ENCODE measurements around the gene SELENBP1.
A peak's percentile ranks its signal among the peaks of the same experiment; 100 is the strongest.

Gene SELENBP1

GRCh38 chr1:151372058-151372934, at the start of gene SELENBP1:
Gene SELENBP1, minus strand, starts transcription at chr1:151372705. Its CDS starts 64 bp downstream, at chr1:151372641.
- H3K36me3 Mint-ChIP-seq, result no peaks in the 10 kb centered on the region
- ATAC-seq (no peak), DNase-seq (ENCODE audit: low spot score in 2 of 2) (no peak)
- H3K27ac Mint-ChIP-seq, result no peak within 1 kb of the TSS
- no peaks in the 10 kb centered on the region for H3K4me1 Mint-ChIP-seq
- no peak within 1 kb of the TSS for H3K4me3 Mint-ChIP-seq
- H3K9me3 Mint-ChIP-seq, result no peaks in the 10 kb centered on the region

- Mint-ChIP-seq H3K4me3 (no peak overlapping the region), H3K4me1 (no peaks in the 10 kb centered on the region), H3K36me3 (peaks cover 100% of the 10 kb centered on the region), H3K9me3 (no peaks in the 10 kb centered on the region), H3K27ac (no peak overlapping the region)
- ATAC-seq (no peak), DNase-seq (ENCODE audit: low spot score in 2 of 2) (no peak)
Observed at GRCh38 chr1:151419819-151420218, 47.3 kb upstream of the SELENBP1 start.

- Mint-ChIP-seq H3K4me1 (no peaks in the 10 kb centered on the region), H3K4me3 (no peak overlapping the region), H3K9me3 (no peaks in the 10 kb centered on the region), H3K36me3 (peaks cover 100% of the 10 kb centered on the region), H3K27ac (no peak overlapping the region)
- DNase-seq (ENCODE audit: low spot score in 2 of 2) (no peak), ATAC-seq (no peak)
Observed at GRCh38 chr1:151418081-151418480, 45.6 kb upstream of the SELENBP1 start.

GRCh38 chr1:151416231-151416630, 43.7 kb upstream of the SELENBP1 start:
- H3K27ac Mint-ChIP-seq, result no peak overlapping the region
- H3K4me3 Mint-ChIP-seq, result no peak overlapping the region
- no peaks in the 10 kb centered on the region for H3K9me3 Mint-ChIP-seq
- no peak for DNase-seq (ENCODE audit: low spot score in 2 of 2)
- H3K36me3 Mint-ChIP-seq, result peaks cover 100% of the 10 kb centered on the region
- no peaks in the 10 kb centered on the region for H3K4me1 Mint-ChIP-seq
- no peak for ATAC-seq

- Mint-ChIP-seq H3K4me1 (no peaks in the 10 kb centered on the region), H3K4me3 (no peak overlapping the region), H3K36me3 (peaks cover 100% of the 10 kb centered on the region), H3K9me3 (no peaks in the 10 kb centered on the region), H3K27ac (peak overlapping the region; percentile 0)
- no peak for ATAC-seq
- DNase-seq (ENCODE audit: low spot score in 2 of 2), result no peak
Observed at GRCh38 chr1:151411884-151412283, 39.4 kb upstream of the SELENBP1 start.

- no peaks in the 10 kb centered on the region for H3K9me3 Mint-ChIP-seq
- no peak for ATAC-seq
- peaks cover 10% of the 10 kb centered on the region for H3K4me1 Mint-ChIP-seq
- H3K4me3 Mint-ChIP-seq, result no peak overlapping the region
- H3K36me3 Mint-ChIP-seq, result peaks cover 100% of the 10 kb centered on the region
- H3K27ac Mint-ChIP-seq, result peak overlapping the region; percentile 41
- no peak for DNase-seq (ENCODE audit: low spot score in 2 of 2)
Observed at GRCh38 chr1:151408891-151409290, 36.4 kb upstream of the SELENBP1 start.

GRCh38 chr1:151407304-151407703, 34.8 kb upstream of the SELENBP1 start:
- Mint-ChIP-seq H3K4me3 (no peak overlapping the region), H3K4me1 (peaks cover 10% of the 10 kb centered on the region), H3K9me3 (no peaks in the 10 kb centered on the region), H3K36me3 (peaks cover 100% of the 10 kb centered on the region), H3K27ac (no peak overlapping the region)
- DNase-seq (ENCODE audit: low spot score in 2 of 2), result no peak
- no peak for ATAC-seq

GRCh38 chr1:151406176-151406575, 33.7 kb upstream of the SELENBP1 start:
- no peak for ATAC-seq
- DNase-seq (ENCODE audit: low spot score in 2 of 2), result no peak
- H3K27ac Mint-ChIP-seq, result peak overlapping the region; percentile 67
- no peaks in the 10 kb centered on the region for H3K9me3 Mint-ChIP-seq
- H3K4me1 Mint-ChIP-seq, result peaks cover 14% of the 10 kb centered on the region
- no peak overlapping the region for H3K4me3 Mint-ChIP-seq
- peaks cover 100% of the 10 kb centered on the region for H3K36me3 Mint-ChIP-seq

- Mint-ChIP-seq H3K27ac (peak overlapping the region; percentile 67), H3K9me3 (no peaks in the 10 kb centered on the region), H3K4me3 (no peak overlapping the region), H3K4me1 (peaks cover 22% of the 10 kb centered on the region), H3K36me3 (peaks cover 100% of the 10 kb centered on the region)
- no peak for ATAC-seq
- DNase-seq (ENCODE audit: low spot score in 2 of 2), result no peak
Observed at GRCh38 chr1:151405187-151405951, 32.9 kb upstream of the SELENBP1 start.

- peak overlapping the region; percentile 4 for H3K27ac Mint-ChIP-seq
- H3K9me3 Mint-ChIP-seq, result no peaks in the 10 kb centered on the region
- DNase-seq (ENCODE audit: low spot score in 2 of 2) (no peak), ATAC-seq (no peak)
- H3K4me1 Mint-ChIP-seq, result peaks cover 37% of the 10 kb centered on the region
- H3K36me3 Mint-ChIP-seq, result peaks cover 97% of the 10 kb centered on the region
- no peak overlapping the region for H3K4me3 Mint-ChIP-seq
Observed at GRCh38 chr1:151403612-151404011, 31.1 kb upstream of the SELENBP1 start.

GRCh38 chr1:151402764-151403163, 30.3 kb upstream of the SELENBP1 start:
- peak overlapping the region; percentile 24 for H3K27ac Mint-ChIP-seq

GRCh38 chr1:151401860-151402259, 29.4 kb upstream of the SELENBP1 start:
- Mint-ChIP-seq H3K27ac (peak overlapping the region; percentile 24), H3K4me3 (no peak overlapping the region), H3K36me3 (peaks cover 79% of the 10 kb centered on the region), H3K4me1 (peaks cover 37% of the 10 kb centered on the region), H3K9me3 (no peaks in the 10 kb centered on the region)
- no peak for DNase-seq (ENCODE audit: low spot score in 2 of 2)
- ATAC-seq, result no peak

More at GRCh38 chr1:151402764-151403163, 30.3 kb upstream of the SELENBP1 start:
- H3K4me1 Mint-ChIP-seq, result peaks cover 37% of the 10 kb centered on the region
- ATAC-seq, result no peak
- no peak overlapping the region for H3K4me3 Mint-ChIP-seq
- peaks cover 88% of the 10 kb centered on the region for H3K36me3 Mint-ChIP-seq
- H3K9me3 Mint-ChIP-seq, result no peaks in the 10 kb centered on the region
- DNase-seq (ENCODE audit: low spot score in 2 of 2), result no peak

- no peaks in the 10 kb centered on the region for H3K9me3 Mint-ChIP-seq
- H3K36me3 Mint-ChIP-seq, result peaks cover 73% of the 10 kb centered on the region
- H3K27ac Mint-ChIP-seq, result peak overlapping the region; percentile 100
- no peak for DNase-seq (ENCODE audit: low spot score in 2 of 2)
- H3K4me3 Mint-ChIP-seq, result peak overlapping the region; percentile 98
- ATAC-seq, result no peak
- peaks cover 37% of the 10 kb centered on the region for H3K4me1 Mint-ChIP-seq
Observed at GRCh38 chr1:151401125-151401788, 28.8 kb upstream of the SELENBP1 start.

- Mint-ChIP-seq H3K4me3 (peak within 1 kb of the TSS; percentile 98), H3K36me3 (peaks cover 56% of the 10 kb centered on the region), H3K4me1 (peaks cover 26% of the 10 kb centered on the region), H3K27ac (peak within 1 kb of the TSS; percentile 100), H3K9me3 (no peaks in the 10 kb centered on the region)
- DNase-seq (ENCODE audit: low spot score in 2 of 2) (peak; percentile 53 to 89), ATAC-seq (peak; percentile 94)
Observed at GRCh38 chr1:151399324-151400171, 27.0 kb upstream of the SELENBP1 start, which contains the start of gene PSMB4. Gene PSMB4, plus strand, starts transcription at chr1:151399573. Its CDS starts 15 bp downstream, at chr1:151399588.

Measured in stimulated activated effector memory CD8-positive, alpha-beta T cell treated with anti-CD3 and anti-CD28 coated beads, Interleukin-12 subunit alpha, Interleukin-12 subunit beta, amount 100 ng/mL, for 72 hours (primary cell).